ENCODE measurements around the gene RNF181. TPM values are rescaled to one million over a fixed set of nuclear protein-coding genes. Genes with fewer than 3 reads are reported as not detected.
A peak's percentile ranks its signal among the peaks of the same experiment; 100 is the strongest.
"Not testable (repeated sequence)": the region's sequence is repeated elsewhere in the genome, so short reads cannot be mapped to it uniquely, and the experiment has no call there.

Gene RNF181
- total RNA-seq, 4 donors from 2014 or later = 73.4 to 182 (median 134) TPM

DNA sequence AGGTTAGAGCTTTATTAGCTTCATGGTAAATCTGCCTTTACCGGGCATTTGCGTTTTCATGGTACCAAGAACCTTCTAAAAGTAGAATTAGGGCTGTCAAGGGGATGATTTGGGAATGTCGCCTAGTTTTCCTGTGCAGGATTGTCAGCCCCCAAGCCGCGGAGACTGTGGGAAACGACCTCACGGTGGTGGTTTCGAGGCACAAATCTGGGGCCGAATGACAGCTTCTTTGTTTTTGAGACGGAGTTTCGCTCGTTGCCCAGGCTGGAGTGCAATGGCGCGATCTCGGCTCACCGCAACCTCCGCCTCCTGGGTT lies 19.8 kb downstream of the RNF181 start:
- peaks cover 0 to 18% (median 0%) of the 10 kb centered on the region in 3 donors for H3K36me3 ChIP-seq
- DNase-seq = no peak
- H3K27ac ChIP-seq = peak overlapping the region; percentile 77 to 94 (median 86)
- H3K27me3 ChIP-seq = no peaks in the 10 kb centered on the region
- H3K9me3 ChIP-seq = no peaks in the 10 kb centered on the region
- TF ChIP-seq, protein P1, sequence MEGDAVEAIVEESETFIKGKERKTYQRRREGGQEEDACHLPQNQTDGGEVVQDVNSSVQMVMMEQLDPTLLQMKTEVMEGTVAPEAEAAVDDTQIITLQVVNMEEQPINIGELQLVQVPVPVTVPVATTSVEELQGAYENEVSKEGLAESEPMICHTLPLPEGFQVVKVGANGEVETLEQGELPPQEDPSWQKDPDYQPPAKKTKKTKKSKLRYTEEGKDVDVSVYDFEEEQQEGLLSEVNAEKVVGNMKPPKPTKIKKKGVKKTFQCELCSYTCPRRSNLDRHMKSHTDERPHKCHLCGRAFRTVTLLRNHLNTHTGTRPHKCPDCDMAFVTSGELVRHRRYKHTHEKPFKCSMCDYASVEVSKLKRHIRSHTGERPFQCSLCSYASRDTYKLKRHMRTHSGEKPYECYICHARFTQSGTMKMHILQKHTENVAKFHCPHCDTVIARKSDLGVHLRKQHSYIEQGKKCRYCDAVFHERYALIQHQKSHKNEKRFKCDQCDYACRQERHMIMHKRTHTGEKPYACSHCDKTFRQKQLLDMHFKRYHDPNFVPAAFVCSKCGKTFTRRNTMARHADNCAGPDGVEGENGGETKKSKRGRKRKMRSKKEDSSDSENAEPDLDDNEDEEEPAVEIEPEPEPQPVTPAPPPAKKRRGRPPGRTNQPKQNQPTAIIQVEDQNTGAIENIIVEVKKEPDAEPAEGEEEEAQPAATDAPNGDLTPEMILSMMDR (IDR thresholded peaks at IDR 0.05) = no peak
- H3K4me1 ChIP-seq = peaks cover 0 to 29% (median 14%) of the 10 kb centered on the region in 4 donors
- H3K4me3 ChIP-seq = peak overlapping the region in 3 of 4 donors; percentile 80 to 98 (median 97)

DNA sequence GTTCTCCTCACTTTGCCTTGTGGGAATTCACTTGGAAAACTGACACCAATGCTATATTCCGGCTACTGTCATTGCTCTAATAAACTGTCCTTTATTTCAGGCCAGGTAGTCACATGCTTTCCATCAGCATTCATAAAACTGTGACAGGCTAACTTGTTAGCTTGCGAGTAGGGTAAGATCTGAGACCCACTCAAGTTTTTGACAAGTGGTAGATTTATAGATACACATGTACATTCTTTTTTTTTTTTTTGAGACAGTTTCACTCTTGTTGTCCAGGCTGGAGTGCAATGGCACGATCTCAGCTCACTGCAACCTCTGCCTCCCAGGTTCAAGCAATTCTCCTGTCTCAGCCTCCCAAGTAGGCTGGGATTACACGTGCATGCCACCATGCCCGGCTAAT lies 22.2 kb downstream of the RNF181 start:
- not testable (repeated sequence) for H3K27ac ChIP-seq, H3K9me3 ChIP-seq, DNase-seq, H3K27me3 ChIP-seq
- Histone ChIP-seq H3K36me3 (peaks cover 0 to 41% (median 1%) of the 10 kb centered on the region in 3 donors), H3K4me1 (peaks cover 0 to 24% (median 9%) of the 10 kb centered on the region in 4 donors), H3K4me3 (peak overlapping the region in 1 of 4 donors; percentile 15)

DNA sequence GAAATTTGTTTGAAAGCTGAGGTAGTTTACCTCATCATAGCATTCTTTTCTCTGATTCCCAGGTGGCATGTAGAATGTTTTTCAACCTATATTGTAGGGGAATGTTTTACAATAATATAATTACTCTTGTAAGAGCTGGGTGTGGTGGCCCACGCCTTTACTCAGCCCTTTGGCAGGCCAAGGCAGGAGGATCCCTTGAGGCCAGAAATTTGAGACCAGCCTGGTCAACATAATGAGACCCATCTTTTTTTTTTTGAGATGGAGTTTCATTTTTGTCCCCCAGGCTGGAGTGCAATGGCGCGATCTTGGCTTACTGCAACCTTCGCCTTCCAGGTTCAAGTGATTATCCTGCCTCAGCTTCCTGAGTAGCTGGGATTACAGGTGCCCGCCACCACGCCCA lies 24.1 kb downstream of the RNF181 start:
- H3K9me3 ChIP-seq = no peaks in the 10 kb centered on the region
- TF ChIP-seq, protein P1 (IDR thresholded peaks at IDR 0.05) = no peak
- TF ChIP-seq POLR2A (IDR thresholded peaks at IDR 0.05) = no peak
- H3K36me3 ChIP-seq = peaks cover 0 to 60% (median 4%) of the 10 kb centered on the region in 3 donors
- DNase-seq = no peak
- no peaks in the 10 kb centered on the region for H3K27me3 ChIP-seq
- H3K4me1 ChIP-seq = peaks cover 0 to 24% (median 9%) of the 10 kb centered on the region in 4 donors
- no peak overlapping the region for H3K4me3 ChIP-seq
- no peak overlapping the region for H3K27ac ChIP-seq

DNA sequence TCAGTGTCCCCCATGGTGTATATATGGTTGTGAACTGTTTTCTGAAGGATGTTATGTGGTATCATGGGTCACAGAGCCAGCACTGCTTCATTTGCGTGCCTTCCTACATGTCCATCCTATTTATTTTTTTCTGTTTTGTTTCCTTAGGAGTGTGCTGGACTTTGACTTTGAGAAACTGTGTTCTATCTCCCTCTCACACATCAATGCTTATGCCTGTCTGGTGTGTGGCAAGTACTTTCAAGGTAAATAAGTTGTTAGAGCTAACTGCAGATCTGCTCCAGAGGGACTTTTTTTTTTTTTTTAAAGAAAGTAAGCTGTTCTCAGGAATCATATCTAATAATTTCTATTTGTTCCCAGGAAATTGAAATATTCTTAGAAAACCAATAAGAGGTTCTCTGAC lies 25.8 kb downstream of the RNF181 start:
- Histone ChIP-seq H3K4me1 (peaks cover 0 to 24% (median 9%) of the 10 kb centered on the region in 4 donors), H3K4me3 (no peak overlapping the region), H3K36me3 (peaks cover 0 to 77% (median 4%) of the 10 kb centered on the region in 3 donors), H3K27ac (no peak overlapping the region), H3K27me3 (no peaks in the 10 kb centered on the region), H3K9me3 (no peaks in the 10 kb centered on the region)
- TF ChIP-seq, protein P1 (IDR thresholded peaks at IDR 0.05) = no peak
- TF ChIP-seq POLR2A (IDR thresholded peaks at IDR 0.05) = no peak
- no peak for DNase-seq

DNA sequence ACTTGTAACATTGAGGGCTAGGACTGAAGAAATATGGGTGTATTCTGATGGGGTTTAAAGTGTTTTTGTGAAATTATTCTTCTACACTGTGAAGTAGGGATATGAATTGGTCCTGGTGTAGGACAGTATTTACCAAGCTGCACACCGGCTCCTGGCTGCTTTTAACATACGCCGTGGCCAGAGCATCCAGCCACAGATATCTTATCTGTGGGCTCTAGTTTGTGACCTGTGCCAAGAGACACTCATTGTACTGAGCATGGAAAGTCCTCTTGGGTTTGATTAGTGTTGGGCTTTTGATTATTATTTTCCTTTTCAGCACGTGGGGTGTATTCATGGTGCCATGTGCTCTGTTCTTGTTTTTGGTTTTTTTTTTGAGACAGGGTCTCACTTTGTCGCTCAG lies 28.4 kb downstream of the RNF181 start:
- Histone ChIP-seq H3K9me3 (no peaks in the 10 kb centered on the region), H3K4me3 (no peak overlapping the region), H3K27ac (no peak overlapping the region), H3K27me3 (no peaks in the 10 kb centered on the region), H3K36me3 (peaks cover 0 to 100% (median 4%) of the 10 kb centered on the region in 3 donors), H3K4me1 (peaks cover 0 to 3% (median 0%) of the 10 kb centered on the region in 4 donors)
- TF ChIP-seq, protein P1 (IDR thresholded peaks at IDR 0.05) = no peak
- no peak for TF ChIP-seq POLR2A (IDR thresholded peaks at IDR 0.05)
- no peak for DNase-seq

DNA sequence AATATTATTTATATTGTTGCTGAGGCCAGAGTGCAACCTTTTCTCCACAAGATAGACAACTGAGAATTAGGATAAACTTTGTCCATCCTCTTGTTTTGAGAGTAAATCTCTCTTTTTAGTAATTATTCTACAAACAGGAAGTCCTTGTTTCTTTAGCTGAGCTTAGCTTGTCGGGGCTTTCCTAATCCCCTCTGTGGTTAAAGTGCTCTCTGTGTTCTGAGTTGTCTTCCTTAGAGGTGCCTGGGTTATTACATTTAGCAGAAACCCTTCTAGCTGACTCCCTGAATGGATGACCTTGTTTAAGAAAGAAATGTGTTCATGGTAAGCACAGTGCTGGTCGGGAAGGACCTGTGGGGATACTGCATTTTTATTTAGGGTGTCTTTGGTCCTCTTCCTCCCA lies 33.1 kb downstream of the RNF181 start:
- TF ChIP-seq, protein P1 (IDR thresholded peaks at IDR 0.05) = no peak
- H3K36me3 ChIP-seq = peaks cover 0 to 99% (median 0%) of the 10 kb centered on the region in 3 donors
- H3K9me3 ChIP-seq = no peaks in the 10 kb centered on the region
- no peak for DNase-seq
- no peak overlapping the region for H3K4me3 ChIP-seq
- H3K27ac ChIP-seq = no peak overlapping the region
- H3K4me1 ChIP-seq = no peaks in the 10 kb centered on the region
- H3K27me3 ChIP-seq = no peaks in the 10 kb centered on the region

Data from Peyer's patch (tissue), 4 donors.